Epithelial cell of proximal tubule (primary cell): ENCODE results near the gene PPP1R3C. TPM values are rescaled to one million over a fixed set of nuclear protein-coding genes. Genes with fewer than 3 reads are reported as not detected.

Source experiments
- DNase-seq: peaks from one replicate; pipeline ENCODE4 v3.0.0-alpha.2; 2011; ENCODE audit warnings: low read depth
- H3K4me3 ChIP-seq: 2 replicates; pipeline ENCODE4 v1.5.1; 2011; ENCODE audit warnings: low read depth, mild to moderate bottlenecking, low read length
- total RNA-seq: library from RNA; depleted of rRNA; stranded (reverse); fragments of >200 nt; gene quantifications from 2 replicates; pipeline ENCODE4 v1.2.3, GENCODE V29; 2015
- TF ChIP-seq, protein P1 (sequence below): conservative IDR thresholded peaks from 2 replicates; pipeline ENCODE4 v1.5.1; 2012; ENCODE audit warnings: low read depth, mild to moderate bottlenecking, low read length

Gene PPP1R3C
- total RNA-seq, 1 donor from 2014 or later, result 2.1 TPM

GRCh38 chr10:91587710-91588638 lies 44.9 kb downstream of the PPP1R3C start:
- no peak overlapping the region for H3K4me3 ChIP-seq
- TF ChIP-seq, protein P1, sequence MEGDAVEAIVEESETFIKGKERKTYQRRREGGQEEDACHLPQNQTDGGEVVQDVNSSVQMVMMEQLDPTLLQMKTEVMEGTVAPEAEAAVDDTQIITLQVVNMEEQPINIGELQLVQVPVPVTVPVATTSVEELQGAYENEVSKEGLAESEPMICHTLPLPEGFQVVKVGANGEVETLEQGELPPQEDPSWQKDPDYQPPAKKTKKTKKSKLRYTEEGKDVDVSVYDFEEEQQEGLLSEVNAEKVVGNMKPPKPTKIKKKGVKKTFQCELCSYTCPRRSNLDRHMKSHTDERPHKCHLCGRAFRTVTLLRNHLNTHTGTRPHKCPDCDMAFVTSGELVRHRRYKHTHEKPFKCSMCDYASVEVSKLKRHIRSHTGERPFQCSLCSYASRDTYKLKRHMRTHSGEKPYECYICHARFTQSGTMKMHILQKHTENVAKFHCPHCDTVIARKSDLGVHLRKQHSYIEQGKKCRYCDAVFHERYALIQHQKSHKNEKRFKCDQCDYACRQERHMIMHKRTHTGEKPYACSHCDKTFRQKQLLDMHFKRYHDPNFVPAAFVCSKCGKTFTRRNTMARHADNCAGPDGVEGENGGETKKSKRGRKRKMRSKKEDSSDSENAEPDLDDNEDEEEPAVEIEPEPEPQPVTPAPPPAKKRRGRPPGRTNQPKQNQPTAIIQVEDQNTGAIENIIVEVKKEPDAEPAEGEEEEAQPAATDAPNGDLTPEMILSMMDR, result no peak
- DNase-seq, result no peak

- no peak overlapping the region for H3K4me3 ChIP-seq
- TF ChIP-seq, protein P1, result no peak
- DNase-seq, result no peak
Measured at GRCh38 chr10:91582153-91582554, 50.7 kb downstream of the PPP1R3C start.

DNA sequence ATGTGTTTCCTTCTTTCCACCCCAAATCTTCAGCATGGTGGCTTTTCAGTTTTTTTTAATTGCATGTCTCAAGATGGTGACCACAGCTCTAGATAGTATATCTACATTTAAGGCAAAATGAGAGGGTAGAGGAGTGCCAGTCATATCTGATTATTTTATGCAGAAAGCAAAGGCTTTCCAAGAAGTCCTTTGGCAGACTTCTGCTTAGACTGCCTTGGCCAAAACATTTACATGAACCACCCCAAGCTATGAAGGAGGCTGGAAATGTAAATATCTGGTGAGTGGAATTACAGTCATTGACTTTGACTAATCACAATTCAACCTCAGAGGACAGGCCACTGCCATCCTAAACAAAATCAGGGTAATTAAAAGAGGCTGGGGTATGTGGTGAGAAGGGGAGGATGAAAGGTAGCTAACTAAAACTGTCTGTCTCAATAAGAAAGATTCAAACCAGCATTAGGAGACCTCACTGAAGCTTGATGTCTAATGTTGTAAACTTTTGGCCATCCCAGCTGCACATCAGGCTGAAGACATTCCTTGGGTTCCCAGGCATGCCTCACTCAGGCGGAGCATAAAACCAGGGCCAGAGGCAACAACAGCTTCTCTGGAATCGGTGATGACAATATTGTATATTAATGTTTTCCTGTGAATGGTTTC lies 53.4 kb downstream of the PPP1R3C start:
- TF ChIP-seq, protein P1, result no peak
- no peak overlapping the region for H3K4me3 ChIP-seq
- no peak for DNase-seq

Other genes with a start within 250 kb of the PPP1R3C start
- 3.7 and 4.1 TPM in 2 replicates for gene HECTD2, start 222.7 kb downstream of the PPP1R3C start, total RNA-seq
- 22.4 and 25.1 TPM in 2 replicates for gene TNKS2, start 165.4 kb upstream of the PPP1R3C start, total RNA-seq